IMR-90 (cell line): ENCODE results near the gene EEF2K. TPM values are rescaled to one million over a fixed set of nuclear protein-coding genes. Genes with fewer than 3 reads are reported as not detected.

ENCODE experiments used
- ATAC-seq: fragments of 200-7000 bp; cut with Tn5 transposase; 2 replicates; pipeline ENCODE4 v1.9.1; 2020; ENCODE audit warnings: low read depth, mild to moderate bottlenecking, moderate library complexity
- BruUV-seq: library from RNA; stranded (reverse); fragments of 400-500 nt; replicated peaks from 2 replicates; lab custom pipeline; 2021; lab: Mats Ljungman, UMichigan
- CTCF ChIA-PET: fragments of 300-600 bp; formaldehyde crosslinking; extraction: SDS; loops from one replicate; lab custom pipeline; 2021; ENCODE audit warnings: antibody characterized with exemption; lab: Yijun Ruan, JAX
- POLR2A ChIA-PET: fragments of 300-600 bp; sonication (Branson Sonifier 250); formaldehyde crosslinking; loops from one replicate; lab custom pipeline; 2022; ENCODE audit warnings: antibody characterized with exemption; ENCODE audit not compliant: unreplicated experiment; lab: Charles Lee
- DNase-seq: peaks from one replicate; pipeline ENCODE4 v3.0.0; 2013
- H2AFZ ChIP-seq: replicated peaks from 2 replicates; pipeline ENCODE3; 2013; ENCODE audit warnings: low read length, mild to moderate bottlenecking; ENCODE audit not compliant: poor library complexity
- H2AK5ac ChIP-seq: 2 replicates; pipeline ENCODE4 v1.6.1; 2013; ENCODE audit warnings: low read depth, low read length, inconsistent platforms
- H2AK9ac ChIP-seq: replicated peaks from 2 replicates; pipeline ENCODE3; 2013; ENCODE audit warnings: mild to moderate bottlenecking, low read depth, low read length, moderate library complexity; ENCODE audit not compliant: poor library complexity
- H2BK120ac ChIP-seq: 2 replicates; pipeline ENCODE4 v1.6.1; 2013; ENCODE audit warnings: low read depth, low read length, inconsistent platforms
- H2BK15ac ChIP-seq: 3 replicates; pipeline ENCODE4 v1.6.1; 2013; ENCODE audit warnings: low read depth, low read length, inconsistent platforms
- H2BK20ac ChIP-seq: 2 replicates; pipeline ENCODE4 v1.6.1; 2013; ENCODE audit warnings: low read depth, mild to moderate bottlenecking, inconsistent platforms, low read length, moderate library complexity
- H2BK5ac ChIP-seq: 2 replicates; pipeline ENCODE4 v1.6.1; 2013; ENCODE audit warnings: mild to moderate bottlenecking, low read depth, low read length, inconsistent platforms; ENCODE audit not compliant: poor library complexity, severe bottlenecking
- H3K14ac ChIP-seq: replicated peaks from 2 replicates; pipeline ENCODE4 v1.6.1; 2013; ENCODE audit warnings: low read depth, low read length, inconsistent platforms
- H3K18ac ChIP-seq: 2 replicates; pipeline ENCODE4 v1.6.1; 2013; ENCODE audit warnings: low read depth, low read length, control low read depth
- H3K23ac ChIP-seq: 2 replicates; pipeline ENCODE4 v1.6.1; 2013; ENCODE audit warnings: low read depth, low read length, inconsistent platforms
- H3K27ac ChIP-seq: 2 replicates; pipeline ENCODE4 v1.5.1; 2013; ENCODE audit warnings: mild to moderate bottlenecking, control low read depth, low read length; ENCODE audit not compliant: insufficient read depth
- H3K27me3 ChIP-seq: 2 replicates; pipeline ENCODE4 v1.6.1; 2013; ENCODE audit warnings: low read length; ENCODE audit not compliant: control insufficient read depth, insufficient read depth
- H3K36me3 ChIP-seq: 2 replicates; pipeline ENCODE4 v1.6.1; 2013; ENCODE audit warnings: low read length, mixed read lengths; ENCODE audit not compliant: control insufficient read depth, insufficient read depth
- H3K4ac ChIP-seq: 2 replicates; pipeline ENCODE4 v1.6.1; 2013; ENCODE audit warnings: low read depth, low read length, inconsistent platforms
- H3K4me1 ChIP-seq: 2 replicates; pipeline ENCODE4 v1.6.1; 2013; ENCODE audit warnings: low read length, mixed read lengths; ENCODE audit not compliant: control insufficient read depth, insufficient read depth
- H3K4me2 ChIP-seq: 2 replicates; pipeline ENCODE4 v1.6.1; 2013; ENCODE audit warnings: low read depth, mild to moderate bottlenecking, control low read depth, low read length, moderate library complexity
- H3K4me3 ChIP-seq: 2 replicates; pipeline ENCODE4 v1.5.1; 2013; ENCODE audit warnings: low read depth, mild to moderate bottlenecking, control low read depth, low read length, moderate library complexity; ENCODE audit not compliant: insufficient read depth
- H3K56ac ChIP-seq: 2 replicates; pipeline ENCODE4 v1.6.1; 2013; ENCODE audit warnings: low read length, inconsistent platforms; ENCODE audit not compliant: insufficient read depth; ENCODE audit errors: extremely low read depth
- H3K79me1 ChIP-seq, 2 experiments: 2 replicates each; pipeline ENCODE4 v1.6.1; 2013; ENCODE audit warnings: low read length in 2 of 2, inconsistent platforms in 1 of 2, low read depth in 1 of 2
- H3K9ac ChIP-seq: 2 replicates; pipeline ENCODE4 v1.6.1; 2013; ENCODE audit warnings: low read depth, low read length, control low read depth
- H3K9me1 ChIP-seq: 2 replicates; pipeline ENCODE4 v1.6.1; 2013; ENCODE audit warnings: low read length, inconsistent platforms; ENCODE audit not compliant: insufficient read depth
- H3K9me3 ChIP-seq: 2 replicates; pipeline ENCODE4 v1.6.1; 2013; ENCODE audit warnings: low read length; ENCODE audit not compliant: control insufficient read depth, insufficient read depth
- H4K20me1 ChIP-seq: 2 replicates; pipeline ENCODE4 v1.6.1; 2013; ENCODE audit warnings: low read length, inconsistent platforms; ENCODE audit not compliant: insufficient read depth
- H4K5ac ChIP-seq: 2 replicates; pipeline ENCODE4 v1.6.1; 2013; ENCODE audit warnings: mild to moderate bottlenecking, low read depth, low read length, control low read depth
- H4K8ac ChIP-seq, 2 experiments: 2 replicates each; pipeline ENCODE4 v1.6.1; 2013; ENCODE audit warnings: low read depth in 2 of 2, low read length in 2 of 2, control low read depth in 1 of 2, inconsistent platforms in 1 of 2
- H4K91ac ChIP-seq: 2 replicates; pipeline ENCODE4 v1.6.1; 2013; ENCODE audit warnings: low read depth, low read length, inconsistent platforms; ENCODE audit not compliant: insufficient read depth
- BHLHE40 ChIP-seq: fragments of 150-350 bp; IDR thresholded peaks from 2 replicates; pipeline ENCODE4 v1.6.1; 2016; ENCODE audit warnings: mild to moderate bottlenecking, low read depth, low read length
- CEBPB ChIP-seq: IDR thresholded peaks from 2 replicates; pipeline ENCODE4 v1.6.1; 2012; ENCODE audit warnings: low read depth, low read length, improper control_type of control experiment
- CHD1 ChIP-seq: IDR thresholded peaks from 2 replicates; pipeline ENCODE4 v1.6.1; 2012; ENCODE audit warnings: low read depth, low read length, improper control_type of control experiment
- FOS ChIP-seq: fragments of 150-350 bp; IDR thresholded peaks from 2 replicates; pipeline ENCODE4 v1.6.1; 2016; ENCODE audit warnings: low read depth, low read length
- MAFK ChIP-seq: IDR thresholded peaks from 2 replicates; pipeline ENCODE4 v1.6.1; 2012; ENCODE audit warnings: low read depth, low read length, improper control_type of control experiment
- MAZ ChIP-seq: IDR thresholded peaks from 2 replicates; pipeline ENCODE4 v1.6.1; 2012; ENCODE audit warnings: low read depth, mild to moderate bottlenecking, low read length, improper control_type of control experiment, moderate library complexity, borderline replicate concordance
- MXI1 ChIP-seq: IDR thresholded peaks from 2 replicates; pipeline ENCODE4 v1.6.1; 2012; ENCODE audit warnings: low read depth, mild to moderate bottlenecking, low read length, moderate library complexity, borderline replicate concordance
- NFE2L2 ChIP-seq: fragments of 150-350 bp; IDR thresholded peaks from 2 replicates; pipeline ENCODE4 v1.6.1; 2016; ENCODE audit warnings: low read depth, mild to moderate bottlenecking, low read length
- RCOR1 ChIP-seq: IDR thresholded peaks from 2 replicates; pipeline ENCODE4 v1.6.1; 2012; ENCODE audit warnings: mild to moderate bottlenecking, low read length, improper control_type of control experiment; ENCODE audit not compliant: insufficient replicate concordance
- RFX5 ChIP-seq: IDR thresholded peaks from 2 replicates; pipeline ENCODE4 v1.8.0; 2012; ENCODE audit warnings: low read depth, mild to moderate bottlenecking, low read length, moderate library complexity
- SMC3 ChIP-seq: fragments of 150-350 bp; IDR thresholded peaks from 2 replicates; pipeline ENCODE4 v1.6.1; 2016; ENCODE audit warnings: low read depth, mild to moderate bottlenecking, antibody characterized with exemption, low read length, moderate library complexity
- WGBS, 2 experiments: methylation state at CpG; one replicate each; pipeline versions ENCODE4 v1.1.5 to v1.1.7; 2013; ENCODE audit warnings: missing lambda C conversion rate in 2 of 2; ENCODE audit not compliant: insufficient read length in 1 of 2; ENCODE audit errors: extremely low coverage in 2 of 2; 5-methylcytosine and 5-hydroxymethylcytosine counted together
- dilution Hi-C: fragments of 300-500 bp; cut with HindIII; formaldehyde crosslinking; loops from one replicate; pipeline ENCODE4 v1.14.3; 2018; ENCODE audit warnings: low sequenced_read_pairs; ENCODE audit not compliant: unreplicated experiment
- in situ Hi-C: fragments of 300-500 bp; cut with MboI; formaldehyde crosslinking; loops from 3 replicates; pipeline ENCODE4 v1.14.3; 2019; ENCODE audit warnings: low sequenced_read_pairs, inconsistent platforms, mixed read lengths
- intact Hi-C: fragments of 100-400 bp; cut with micrococcal nuclease; formaldehyde crosslinking; loops from 2 replicates; pipeline ENCODE4 v1.10.0; 2022
- polyA plus RNA-seq, 3 experiments: library from polyadenylated mRNA; depleted of rRNA; stranded (reverse); fragments of >200 nt; gene quantifications; 2 replicates each; pipeline ENCODE4 v1.2.3, GENCODE V29; 2012; ENCODE audit warnings: low replicate concordance in 1 of 3
- total RNA-seq: library from RNA; depleted of rRNA; stranded (reverse); fragments of >200 nt; gene quantifications from 2 replicates; pipeline ENCODE4 v1.2.3, GENCODE V29; 2012
- TF ChIP-seq, protein P1 (sequence below): conservative IDR thresholded peaks from 2 replicates; pipeline ENCODE4 v1.5.1; 2012; ENCODE audit warnings: mild to moderate bottlenecking, low read depth, low read length, improper control_type of control experiment
- TF ChIP-seq, protein P2 (sequence below): fragments of 150-350 bp; IDR thresholded peaks from 2 replicates; pipeline ENCODE4 v1.6.1; 2016; ENCODE audit warnings: low read depth, mild to moderate bottlenecking, low read length, moderate library complexity, borderline replicate concordance
- TF ChIP-seq, protein P3 (sequence below): fragments of 150-350 bp; IDR thresholded peaks from 2 replicates; pipeline ENCODE4 v1.6.1; 2017; ENCODE audit warnings: mild to moderate bottlenecking, antibody characterized with exemption, low read length, low read depth

Gene EEF2K
- total and polyA plus RNA-seq, 2 of the 4 experiments (the other 2 are of a cell fraction), result 9.7 to 16.5 TPM

DNA sequence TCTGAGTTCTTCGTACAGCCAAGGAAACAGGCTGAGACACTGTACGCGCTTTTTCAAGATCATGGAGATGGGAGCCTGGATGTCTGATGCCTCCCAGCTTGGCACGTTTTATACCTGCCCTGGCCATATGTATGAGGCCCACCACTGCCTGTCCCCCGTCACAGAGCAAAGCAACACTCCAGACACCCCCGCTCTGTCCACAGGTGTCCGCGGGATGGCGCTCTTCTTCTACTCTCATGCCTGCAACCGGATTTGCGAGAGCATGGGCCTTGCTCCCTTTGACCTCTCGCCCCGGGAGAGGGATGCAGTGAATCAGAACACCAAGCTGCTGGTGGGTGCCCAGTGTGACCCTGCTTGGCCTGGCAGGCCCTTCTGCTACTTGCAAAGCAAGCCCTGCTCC lies 51.4 kb downstream of the EEF2K start:
- Histone ChIP-seq H3K4me2 (no peak overlapping the region), H3K9ac (no peak overlapping the region)
- CTCF ChIA-PET, result no interaction called here

More for the DNA sequence above, 51.4 kb downstream of the EEF2K start:
- no peak overlapping the region for H2BK120ac ChIP-seq
- ATAC-seq (no peak), DNase-seq (no peak)
- no peaks in the 10 kb centered on the region for H3K79me1 ChIP-seq
- no peak overlapping the region for H2AK5ac ChIP-seq
- in situ Hi-C loops, result no loop called here
- dilution Hi-C loops, result no loop called here
- H3K23ac ChIP-seq, result no peak overlapping the region
- no TSS peak for BruUV-seq
- H2AFZ ChIP-seq, result no peak overlapping the region
- H3K27ac ChIP-seq, result no peak overlapping the region
- H4K20me1 ChIP-seq, result no peaks in the 10 kb centered on the region; the same call in 1 of the 2 replicates
- H4K8ac ChIP-seq, result no peak overlapping the region
- H3K9me1 ChIP-seq, result 0 out of 2 replicates have a peak, but pooled peaks cover 3% of the 10 kb centered on the region
- peaks cover 45% of the 10 kb centered on the region for H3K36me3 ChIP-seq
- H3K27me3 ChIP-seq, result no peaks in the 10 kb centered on the region
- H2BK20ac ChIP-seq, result no peak overlapping the region
- no peak overlapping the region for H3K4me3 ChIP-seq
- TF ChIP-seq RCOR1, result no peak
- TF ChIP-seq, protein P1, sequence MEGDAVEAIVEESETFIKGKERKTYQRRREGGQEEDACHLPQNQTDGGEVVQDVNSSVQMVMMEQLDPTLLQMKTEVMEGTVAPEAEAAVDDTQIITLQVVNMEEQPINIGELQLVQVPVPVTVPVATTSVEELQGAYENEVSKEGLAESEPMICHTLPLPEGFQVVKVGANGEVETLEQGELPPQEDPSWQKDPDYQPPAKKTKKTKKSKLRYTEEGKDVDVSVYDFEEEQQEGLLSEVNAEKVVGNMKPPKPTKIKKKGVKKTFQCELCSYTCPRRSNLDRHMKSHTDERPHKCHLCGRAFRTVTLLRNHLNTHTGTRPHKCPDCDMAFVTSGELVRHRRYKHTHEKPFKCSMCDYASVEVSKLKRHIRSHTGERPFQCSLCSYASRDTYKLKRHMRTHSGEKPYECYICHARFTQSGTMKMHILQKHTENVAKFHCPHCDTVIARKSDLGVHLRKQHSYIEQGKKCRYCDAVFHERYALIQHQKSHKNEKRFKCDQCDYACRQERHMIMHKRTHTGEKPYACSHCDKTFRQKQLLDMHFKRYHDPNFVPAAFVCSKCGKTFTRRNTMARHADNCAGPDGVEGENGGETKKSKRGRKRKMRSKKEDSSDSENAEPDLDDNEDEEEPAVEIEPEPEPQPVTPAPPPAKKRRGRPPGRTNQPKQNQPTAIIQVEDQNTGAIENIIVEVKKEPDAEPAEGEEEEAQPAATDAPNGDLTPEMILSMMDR, result no peak
- TF ChIP-seq FOS, result no peak
- TF ChIP-seq MXI1, result no peak
- no peak for TF ChIP-seq BHLHE40
- no peak for TF ChIP-seq SMC3
- no peak for TF ChIP-seq CHD1
- TF ChIP-seq MAFK, result no peak
- TF ChIP-seq, protein P2, sequence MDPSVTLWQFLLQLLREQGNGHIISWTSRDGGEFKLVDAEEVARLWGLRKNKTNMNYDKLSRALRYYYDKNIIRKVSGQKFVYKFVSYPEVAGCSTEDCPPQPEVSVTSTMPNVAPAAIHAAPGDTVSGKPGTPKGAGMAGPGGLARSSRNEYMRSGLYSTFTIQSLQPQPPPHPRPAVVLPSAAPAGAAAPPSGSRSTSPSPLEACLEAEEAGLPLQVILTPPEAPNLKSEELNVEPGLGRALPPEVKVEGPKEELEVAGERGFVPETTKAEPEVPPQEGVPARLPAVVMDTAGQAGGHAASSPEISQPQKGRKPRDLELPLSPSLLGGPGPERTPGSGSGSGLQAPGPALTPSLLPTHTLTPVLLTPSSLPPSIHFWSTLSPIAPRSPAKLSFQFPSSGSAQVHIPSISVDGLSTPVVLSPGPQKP, result no peak
- no peak for TF ChIP-seq NFE2L2
- TF ChIP-seq CEBPB, result no peak
- TF ChIP-seq, protein P3, sequence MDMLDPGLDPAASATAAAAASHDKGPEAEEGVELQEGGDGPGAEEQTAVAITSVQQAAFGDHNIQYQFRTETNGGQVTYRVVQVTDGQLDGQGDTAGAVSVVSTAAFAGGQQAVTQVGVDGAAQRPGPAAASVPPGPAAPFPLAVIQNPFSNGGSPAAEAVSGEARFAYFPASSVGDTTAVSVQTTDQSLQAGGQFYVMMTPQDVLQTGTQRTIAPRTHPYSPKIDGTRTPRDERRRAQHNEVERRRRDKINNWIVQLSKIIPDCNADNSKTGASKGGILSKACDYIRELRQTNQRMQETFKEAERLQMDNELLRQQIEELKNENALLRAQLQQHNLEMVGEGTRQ, result no peak
- TF ChIP-seq RFX5, result no peak
- TF ChIP-seq MAZ, result no peak
- intact Hi-C loops, result no loop called here
- H3K4me1 ChIP-seq, result no peaks in the 10 kb centered on the region
- POLR2A ChIA-PET, result no interaction called here
- no peak overlapping the region for H2AK9ac ChIP-seq
- H2BK5ac ChIP-seq, result no peak overlapping the region
- 98% methylated on average over 9 of the region's 13 CpGs; no CpG with 5 or more reads in 1 of the 2 experiments for WGBS, 2 experiments
- H3K4ac ChIP-seq, result no peak overlapping the region
- H3K56ac ChIP-seq, result no peak overlapping the region
- no peak overlapping the region for H3K14ac ChIP-seq
- H4K5ac ChIP-seq, result no peak overlapping the region
- H2BK15ac ChIP-seq, result no peak overlapping the region
- no peak overlapping the region for H3K18ac ChIP-seq
- no peak overlapping the region for H4K91ac ChIP-seq
- peaks cover 3% of the 10 kb centered on the region; the same call in 1 of the 2 replicates for H3K9me3 ChIP-seq
